Measurements from ENCODE around the gene OR2V2.
A peak's percentile ranks its signal among the peaks of the same experiment; 100 is the strongest.

OR2V2 gene

DNA sequence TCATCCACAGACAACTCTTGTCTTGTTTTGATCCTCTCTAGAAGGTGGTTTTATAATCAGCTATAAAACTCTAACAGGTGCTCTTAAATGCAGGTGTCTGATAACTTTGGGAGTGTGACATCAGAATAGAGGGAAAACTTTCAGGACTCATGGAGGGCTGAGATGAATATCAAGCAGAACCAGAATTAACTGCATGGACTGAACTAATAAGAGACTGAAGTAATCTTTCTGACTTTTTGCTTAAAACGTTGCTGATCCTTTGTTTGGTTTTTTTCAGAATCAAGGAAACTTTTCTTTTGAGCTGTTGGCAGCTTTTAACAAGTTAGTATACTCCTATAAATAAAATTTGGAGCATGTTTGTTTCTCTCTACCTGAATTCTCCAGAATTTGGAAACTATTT is 2.3 kb upstream of the OR2V2 start:
- no peak for DNase-seq (ENCODE audit: low read depth)

DNA sequence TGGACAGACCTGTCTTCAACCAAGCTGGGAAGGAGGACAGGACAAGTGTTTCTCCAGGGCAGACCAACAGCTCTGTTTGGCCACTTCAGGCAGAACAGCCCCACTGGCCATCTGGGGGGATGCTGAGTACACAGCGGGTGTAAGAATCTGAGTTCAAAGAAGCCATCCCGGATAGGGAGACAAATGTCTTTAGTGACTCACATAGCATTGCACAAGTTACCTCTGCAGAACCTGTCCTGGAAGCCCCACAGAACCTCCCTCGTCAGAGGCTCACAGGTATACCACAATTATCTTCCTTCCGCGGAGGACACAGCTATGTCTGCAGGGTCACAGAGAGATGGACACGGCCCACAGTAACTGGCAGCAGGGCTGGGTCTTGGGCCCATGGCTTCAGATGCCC is 2.0 kb downstream of the OR2V2 start:
- DNase-seq (ENCODE audit: low read depth), result no peak

- DNase-seq (ENCODE audit: low read depth), result no peak
These were observed 2.7 kb downstream of the OR2V2 start for GRCh38 chr5:181149806-181150733.

DNA sequence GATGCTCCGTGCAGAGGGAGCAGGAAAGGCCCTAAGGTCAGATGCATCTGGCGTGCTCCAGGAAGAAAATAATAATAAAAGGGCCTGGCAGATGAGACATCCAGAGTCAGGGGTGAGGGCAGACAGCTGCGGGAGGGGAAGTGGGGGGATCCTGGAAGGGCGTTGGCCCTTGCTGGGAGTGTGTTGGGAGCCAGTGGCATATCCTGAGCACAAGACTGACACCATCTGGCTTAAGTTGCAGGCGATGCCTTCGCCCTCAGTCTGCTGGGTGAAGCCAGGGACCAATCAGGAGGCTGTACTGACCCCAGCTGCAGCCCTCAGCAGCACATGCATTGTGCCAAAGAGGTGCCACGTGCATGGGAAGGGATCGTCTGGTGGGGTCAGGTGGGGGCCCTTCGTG is 3.8 kb downstream of the OR2V2 start:
- no peak for DNase-seq (ENCODE audit: low read depth)

- no peak for DNase-seq (ENCODE audit: low read depth)
These were observed 5.0 kb downstream of the OR2V2 start for GRCh38 chr5:181152406-181152805.

GRCh38 chr5:181153814-181154213 is 6.4 kb downstream of the OR2V2 start:
- no peak for DNase-seq (ENCODE audit: low read depth)

GRCh38 chr5:181156758-181157157 is 9.4 kb downstream of the OR2V2 start:
- DNase-seq (ENCODE audit: low read depth), result no peak

- DNase-seq (ENCODE audit: low read depth), result no peak
These were observed 11.5 kb downstream of the OR2V2 start for GRCh38 chr5:181158869-181159268.

GRCh38 chr5:181159286-181160151 is 12.1 kb downstream of the OR2V2 start:
- peak; percentile 83 for DNase-seq (ENCODE audit: low read depth)

DNA sequence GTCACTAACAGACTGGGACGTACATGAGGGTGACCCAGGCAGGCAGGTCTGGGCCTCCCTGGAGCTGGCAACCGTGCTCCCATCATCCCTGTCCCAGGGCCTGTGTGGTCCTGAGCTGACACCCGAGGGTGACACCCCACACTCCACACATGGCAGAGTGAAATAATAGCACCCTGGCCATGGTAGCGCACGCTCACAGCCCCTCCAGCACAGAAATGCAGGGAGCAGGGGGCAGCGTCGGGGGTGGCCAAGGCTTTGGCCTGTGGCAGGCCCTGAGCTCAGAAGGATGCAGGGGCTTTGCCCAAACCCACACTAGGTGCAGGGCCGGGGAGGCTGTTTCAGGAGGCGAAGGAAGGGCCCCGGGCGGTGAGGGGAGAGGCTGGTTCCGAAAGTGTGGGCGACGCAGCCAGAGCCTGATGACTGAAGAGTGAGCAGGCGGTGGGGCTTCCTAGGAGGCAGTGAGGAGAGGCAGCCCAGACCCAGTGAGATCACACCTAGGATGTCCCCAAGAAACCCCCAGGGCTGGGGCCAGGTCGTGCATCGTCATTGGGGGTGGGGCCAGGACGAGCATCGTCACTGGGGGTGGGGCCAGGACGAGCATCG is 12.9 kb downstream of the OR2V2 start:
- peak; percentile 80 for DNase-seq (ENCODE audit: low read depth)

GRCh38 chr5:181160755-181161533 is 13.6 kb downstream of the OR2V2 start:
- peak; percentile 29 for DNase-seq (ENCODE audit: low read depth)

DNA sequence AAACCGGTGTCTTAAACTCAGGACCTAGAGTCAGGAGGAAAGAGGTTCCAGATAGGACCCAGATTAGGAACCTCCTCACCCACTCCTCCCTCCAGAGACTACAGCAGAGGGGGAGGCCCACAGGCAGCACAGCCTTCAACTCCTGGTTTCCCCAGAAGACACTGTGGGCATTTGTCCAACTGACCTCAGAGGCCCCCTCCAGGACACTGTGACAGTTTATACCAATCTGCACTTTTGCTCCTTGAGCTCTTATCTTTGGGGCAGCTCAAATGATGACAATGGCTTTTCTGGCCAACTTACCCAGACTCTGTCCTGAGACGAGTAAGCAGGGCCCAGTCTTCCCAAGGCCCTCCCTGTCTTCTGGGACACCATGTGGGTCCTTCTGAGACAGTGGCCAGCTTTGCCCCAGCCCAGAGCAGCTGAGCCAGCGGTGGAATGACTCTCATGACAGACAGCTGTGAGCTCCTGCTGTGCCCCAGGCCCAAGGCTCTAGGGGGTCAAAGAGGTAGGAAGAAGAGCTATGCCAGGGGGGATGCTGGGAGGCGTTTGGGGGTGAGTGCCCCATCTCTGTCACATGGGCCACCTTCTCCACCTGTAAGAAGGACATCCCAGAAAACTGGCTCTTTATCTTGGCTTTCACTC is 14.3 kb downstream of the OR2V2 start:
- no peak for DNase-seq (ENCODE audit: low read depth)

DNA sequence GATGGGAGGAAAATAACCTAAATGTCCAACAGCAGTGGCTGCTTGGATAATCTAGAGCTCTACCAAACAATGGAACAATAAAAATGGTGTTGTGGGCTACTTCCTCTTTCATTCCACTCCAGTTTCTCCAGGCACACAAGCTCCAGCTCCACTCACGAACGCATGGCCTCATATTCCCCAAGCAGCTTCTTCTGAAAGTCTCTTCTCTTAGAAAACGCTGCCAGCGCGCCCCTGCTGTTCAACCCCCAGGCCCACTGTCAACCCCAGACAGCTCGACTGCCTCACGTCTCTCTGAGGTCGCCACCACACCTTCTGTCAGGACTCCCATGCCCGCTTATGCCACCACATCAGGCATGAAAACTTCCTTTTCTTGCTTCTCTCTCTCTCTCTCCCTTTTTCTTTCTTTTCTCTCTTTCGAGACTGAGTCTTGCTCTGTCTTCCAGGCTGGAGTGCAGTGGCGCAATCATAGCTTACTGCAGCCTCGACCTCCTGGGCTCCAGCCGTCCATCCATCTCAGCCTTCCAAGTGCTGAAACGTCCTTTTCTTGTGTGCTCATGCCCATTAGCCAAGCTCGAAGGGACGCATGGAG is 16.2 kb downstream of the OR2V2 start:
- no peak for DNase-seq (ENCODE audit: low read depth)

- no peak for DNase-seq (ENCODE audit: low read depth)
These were observed 16.9 kb downstream of the OR2V2 start for GRCh38 chr5:181164076-181164952.

DNA sequence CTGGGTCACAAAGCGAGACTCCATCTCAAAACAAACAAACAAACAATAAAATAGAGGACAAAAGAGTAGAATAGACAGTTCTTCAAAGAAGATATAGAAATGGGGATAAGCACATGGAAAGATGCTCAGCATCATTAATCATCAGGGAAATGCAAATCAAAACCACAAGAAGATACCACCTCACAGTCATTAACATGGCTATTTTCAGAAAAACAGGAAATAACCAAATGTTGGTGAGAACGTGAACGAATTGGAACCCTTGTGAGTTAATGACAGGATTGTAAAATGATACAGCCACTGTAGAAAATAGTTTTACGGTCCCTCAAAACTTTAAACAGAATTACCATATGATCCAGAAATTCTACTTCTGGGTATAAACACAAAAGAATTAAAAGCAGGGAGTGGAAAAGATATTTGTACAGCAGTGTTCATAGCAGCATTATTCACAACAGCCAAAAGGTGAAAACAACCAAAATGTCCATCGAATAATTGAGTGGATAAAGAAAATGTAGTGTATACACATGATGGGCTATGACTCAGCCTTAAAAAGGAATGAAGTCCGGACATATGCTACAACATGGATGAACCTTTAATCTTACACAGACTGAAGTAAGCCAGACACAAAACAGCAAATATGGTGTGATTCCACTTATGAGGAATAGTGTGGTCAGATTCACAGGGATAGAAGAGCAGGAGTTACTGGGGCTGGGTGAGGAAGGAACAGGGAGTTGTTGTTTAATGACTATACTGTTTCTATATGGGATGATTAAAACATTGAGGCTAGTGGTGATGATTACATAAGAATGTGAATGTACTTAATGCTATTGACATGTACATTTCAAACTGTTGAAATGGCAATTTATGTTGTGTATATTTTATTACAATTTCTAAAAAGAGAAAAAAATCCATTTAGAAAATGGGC is 19.7 kb downstream of the OR2V2 start:
- DNase-seq (ENCODE audit: low read depth), result no peak

DNA sequence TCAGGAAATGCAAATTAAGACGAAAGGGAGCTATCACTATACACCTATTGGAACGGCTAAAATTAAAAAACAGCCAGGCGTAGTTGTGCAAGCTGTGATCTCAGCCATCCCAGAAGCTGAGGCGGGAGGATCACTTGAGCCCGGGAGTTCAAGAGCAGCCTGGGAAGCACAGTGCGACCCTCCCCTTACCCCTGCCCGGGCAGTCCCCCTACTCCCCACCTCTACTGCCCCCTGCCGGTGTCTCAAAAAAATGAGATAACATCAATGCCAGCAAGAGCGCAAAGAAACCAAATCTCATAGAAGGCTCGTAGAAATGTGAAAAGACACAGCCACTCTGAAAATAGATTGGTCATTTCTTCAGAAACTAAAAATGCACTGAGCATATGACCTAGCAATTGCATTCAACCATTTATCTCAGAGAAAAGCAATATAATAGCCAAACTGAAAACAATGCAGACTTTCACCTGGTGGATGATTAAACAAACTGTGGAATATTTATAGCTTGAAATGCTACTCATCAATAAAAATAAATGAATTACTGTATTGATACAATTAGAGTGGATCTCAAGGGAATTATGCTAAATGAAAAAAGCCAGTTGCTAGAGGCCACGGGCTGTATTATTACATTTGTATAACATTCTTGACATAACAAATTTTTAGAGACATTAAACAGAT is 20.6 kb downstream of the OR2V2 start:
- DNase-seq (ENCODE audit: low read depth), result no peak

- DNase-seq (ENCODE audit: low read depth), result no peak
These were observed 21.3 kb downstream of the OR2V2 start for GRCh38 chr5:181168595-181169118.
